Activated CD4-positive, alpha-beta T cell treated with anti-CD3 and anti-CD28 coated beads, Interleukin-10, Interleukin-2, amounts not matched to agents 100 ng/mL and 50 ng/mL, durations not matched to agents 16 hours and 8 hours (primary cell): ENCODE results near the gene IL15.
A peak's percentile ranks its signal among the peaks of the same experiment; 100 is the strongest.
"Not testable (repeated sequence)": the region's sequence is repeated elsewhere in the genome, so short reads cannot be mapped to it uniquely, and the experiment has no call there.

Experiments
- DNase-seq: peaks from one replicate; pipeline ENCODE4 v3.0.0-alpha.2; 2020

IL15 gene

GRCh38 chr4:141652161-141652778 is 15.9 kb downstream of the IL15 start:
- no peak for DNase-seq

DNA sequence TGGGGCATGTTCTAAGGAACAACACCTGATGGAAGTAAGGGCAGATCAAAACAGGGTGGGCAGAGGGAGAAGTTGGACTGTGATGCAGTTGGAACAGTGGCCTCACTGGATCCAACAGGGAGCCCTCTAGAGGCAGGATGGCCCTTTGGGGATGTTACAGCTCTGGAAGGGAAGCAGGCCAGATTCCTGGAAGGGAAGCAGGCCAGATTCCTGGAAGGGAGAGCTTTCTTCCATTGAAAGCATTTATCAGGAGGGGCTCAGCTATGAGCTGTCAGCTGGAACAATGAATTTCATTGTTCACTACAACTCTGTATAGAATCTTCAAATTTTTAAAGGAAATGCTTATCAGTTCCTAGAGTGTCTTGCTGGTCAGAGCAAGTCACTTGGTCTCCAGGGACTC is 17.7 kb downstream of the IL15 start:
- DNase-seq, result no peak

DNA sequence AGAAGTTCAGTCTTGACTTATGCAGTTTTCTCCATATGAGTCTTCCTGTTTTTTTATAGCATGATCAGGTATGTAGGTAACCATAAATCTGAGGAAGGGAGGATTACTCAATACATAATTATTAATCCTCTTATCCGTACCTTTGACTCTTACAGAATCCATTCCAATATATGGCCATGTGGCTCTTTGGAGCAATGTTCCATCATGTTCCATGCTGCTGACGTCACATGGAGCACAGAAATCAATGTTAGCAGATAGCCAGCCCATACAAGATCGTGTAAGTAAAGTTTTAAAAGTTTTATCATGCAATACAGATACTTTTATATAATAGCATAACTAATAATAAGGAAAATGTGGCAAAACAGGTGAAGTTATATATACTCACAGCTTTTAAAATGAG is 19.6 kb downstream of the IL15 start:
- no peak for DNase-seq

DNA sequence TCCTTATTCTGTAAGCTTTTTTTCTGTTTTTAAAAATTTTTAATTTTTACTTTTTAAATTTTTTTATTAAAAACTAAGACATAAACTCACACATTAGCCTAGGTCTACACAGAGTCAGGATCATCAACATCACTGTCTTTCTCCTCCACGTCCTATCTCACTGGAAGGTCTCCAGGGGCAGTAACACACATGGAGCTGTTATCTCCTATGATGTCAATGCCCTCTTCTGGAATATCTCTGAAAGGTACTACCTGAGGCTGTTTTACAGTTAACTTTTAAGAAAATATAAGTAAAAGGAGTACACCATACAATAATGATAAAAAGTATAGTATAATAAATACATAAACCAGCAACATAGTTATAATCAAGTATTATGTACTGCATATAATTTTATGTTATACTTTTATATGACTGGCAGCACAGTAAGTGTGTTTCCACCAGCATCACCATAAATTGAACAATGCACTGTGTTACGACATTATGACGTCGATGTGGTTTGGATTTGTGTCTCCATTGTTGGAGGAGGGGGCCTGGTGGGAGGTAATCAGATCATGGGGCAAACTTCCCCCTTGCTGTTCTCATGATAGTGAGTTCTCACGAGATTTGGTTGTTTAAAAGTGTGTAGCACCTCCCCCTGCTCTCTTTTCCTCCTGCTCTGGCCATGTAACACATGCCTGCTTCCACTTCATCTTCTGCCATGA is 21.3 kb downstream of the IL15 start:
- no peak for DNase-seq

DNA sequence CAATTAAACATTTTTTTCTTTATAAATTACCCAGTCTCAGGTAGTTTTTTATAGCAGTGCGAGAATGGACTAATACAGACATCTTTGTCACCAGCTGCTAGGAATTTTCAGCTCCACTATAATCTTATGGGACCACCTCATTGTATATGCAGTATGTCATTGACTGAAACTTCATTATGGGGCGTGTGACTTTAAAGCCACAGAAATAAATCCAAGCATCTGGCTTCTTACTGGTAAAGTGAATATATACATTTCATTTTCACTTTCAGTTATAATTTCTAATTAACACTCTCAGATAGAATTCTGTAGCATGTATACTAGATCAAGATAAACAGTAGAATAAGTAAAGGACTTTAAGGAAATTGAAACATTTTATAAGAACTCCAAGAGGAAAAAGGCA is 21.9 kb downstream of the IL15 start:
- DNase-seq, result no peak

DNA sequence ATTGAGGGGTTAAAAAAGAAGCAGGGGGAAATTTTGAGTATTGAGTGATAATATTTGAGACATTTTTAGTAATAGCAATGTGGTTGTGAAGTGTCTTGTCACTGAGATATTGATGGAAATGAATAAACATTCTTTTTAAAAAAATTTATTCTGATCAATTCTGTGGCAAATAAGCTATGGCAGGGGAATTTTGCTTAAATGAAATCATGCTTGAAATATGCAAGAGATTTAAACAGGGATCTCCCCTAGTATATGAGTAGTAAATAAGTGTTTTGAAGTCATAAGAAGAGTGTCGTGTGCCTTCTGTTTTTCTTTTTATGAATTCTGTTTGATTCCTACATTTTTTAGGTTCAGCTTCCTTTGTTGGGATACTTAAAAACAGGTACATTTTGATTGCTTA is 23.2 kb downstream of the IL15 start:
- DNase-seq, result no peak

- DNase-seq, result no peak
Observed at GRCh38 chr4:141660880-141661279, 24.5 kb downstream of the IL15 start.

GRCh38 chr4:141668200-141668910 is 32.0 kb downstream of the IL15 start:
- DNase-seq, result no peak

DNA sequence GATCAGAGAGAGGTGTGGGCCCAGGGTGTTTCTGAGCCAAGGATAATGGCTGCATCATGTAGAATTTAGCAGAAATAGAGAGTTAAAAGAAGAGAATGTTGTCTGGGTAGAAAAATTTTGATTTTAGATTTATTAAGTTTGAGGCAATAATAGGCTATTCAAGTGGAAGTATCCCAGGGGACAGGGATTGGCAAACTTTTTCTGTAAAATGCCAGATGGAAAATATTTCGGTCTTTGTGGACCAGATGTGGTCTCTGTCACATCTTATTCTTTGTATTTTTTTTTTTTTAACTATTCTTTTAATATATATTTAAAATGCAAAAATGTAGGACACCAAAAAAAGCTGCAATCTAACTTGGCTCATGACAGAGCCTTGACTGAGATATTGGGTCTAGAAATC is 33.1 kb downstream of the IL15 start:
- no peak for DNase-seq

GRCh38 chr4:141675384-141675783 is 39.0 kb downstream of the IL15 start:
- DNase-seq, result no peak

GRCh38 chr4:141676087-141676670 is 39.8 kb downstream of the IL15 start:
- no peak for DNase-seq

- no peak for DNase-seq
Observed at GRCh38 chr4:141680060-141680459, 43.7 kb downstream of the IL15 start.

DNA sequence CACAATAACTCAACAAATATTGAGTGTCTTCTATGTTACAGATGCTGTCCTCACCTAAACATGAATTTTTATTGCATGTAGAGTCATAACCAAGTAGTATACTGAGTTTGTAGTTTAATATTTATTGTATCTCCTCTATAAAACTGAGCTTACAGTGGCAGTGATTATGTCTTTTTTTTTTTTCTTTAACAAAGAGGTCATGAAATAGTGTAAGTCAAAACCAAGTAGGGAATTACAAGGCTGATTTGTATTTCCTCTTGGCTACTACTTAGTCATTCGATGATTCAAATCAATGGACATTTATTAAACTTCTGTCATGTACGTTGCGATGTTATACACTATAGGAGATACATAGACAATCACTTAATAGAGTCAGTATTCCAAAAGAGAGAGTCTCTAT is 48.4 kb downstream of the IL15 start:
- no peak for DNase-seq

- DNase-seq, result peak; percentile 9
Observed at GRCh38 chr4:141686146-141686775, 49.9 kb downstream of the IL15 start.

DNA sequence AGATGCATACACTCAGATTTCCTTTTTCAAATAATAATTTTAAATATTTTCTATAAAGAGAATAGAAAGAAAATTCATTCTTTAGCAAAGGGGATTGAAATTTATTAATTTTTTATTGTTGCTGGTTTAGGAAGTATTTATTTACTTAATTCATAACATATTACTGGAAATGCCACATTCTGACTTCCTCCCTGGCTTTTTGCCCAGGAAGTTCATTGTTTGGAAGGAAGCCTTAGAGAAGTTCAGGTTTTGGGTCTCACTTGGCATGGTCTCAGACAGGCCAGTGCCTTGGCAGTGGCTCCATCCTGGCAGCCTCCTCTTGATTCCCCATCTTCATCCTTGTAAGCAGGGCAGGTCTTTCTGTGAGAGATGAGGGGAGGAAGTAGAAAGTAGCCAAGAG is 50.5 kb downstream of the IL15 start:
- DNase-seq, result no peak

DNA sequence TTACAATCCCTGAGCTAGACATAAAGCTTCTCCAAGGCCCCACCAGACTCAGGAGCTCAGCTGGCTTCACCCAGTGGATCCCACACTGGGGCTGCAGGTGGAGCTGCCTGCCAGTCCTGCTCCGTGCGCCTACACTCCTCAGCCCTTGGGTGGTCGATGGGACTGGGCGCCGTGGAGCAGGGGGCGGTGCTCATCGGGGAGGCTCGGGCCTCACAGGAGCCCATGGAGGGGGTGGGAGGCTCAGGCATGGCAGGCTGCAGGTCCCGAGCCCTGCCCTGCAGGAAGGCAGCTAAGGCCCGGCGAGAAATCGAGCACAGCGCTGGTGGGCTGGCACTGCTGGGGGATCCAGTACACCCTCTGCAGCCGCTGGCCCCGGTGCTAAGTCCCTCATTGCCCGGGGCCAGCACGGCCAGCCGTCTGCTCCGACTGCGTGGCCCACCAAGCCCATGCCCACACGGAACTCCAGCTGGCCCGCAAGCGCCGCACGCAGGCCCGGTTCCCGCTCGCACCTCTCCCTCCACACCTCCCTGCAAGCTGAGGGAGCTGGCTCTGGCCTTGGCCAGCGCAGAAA is 53.4 kb downstream of the IL15 start:
- not testable (repeated sequence) for DNase-seq

DNA sequence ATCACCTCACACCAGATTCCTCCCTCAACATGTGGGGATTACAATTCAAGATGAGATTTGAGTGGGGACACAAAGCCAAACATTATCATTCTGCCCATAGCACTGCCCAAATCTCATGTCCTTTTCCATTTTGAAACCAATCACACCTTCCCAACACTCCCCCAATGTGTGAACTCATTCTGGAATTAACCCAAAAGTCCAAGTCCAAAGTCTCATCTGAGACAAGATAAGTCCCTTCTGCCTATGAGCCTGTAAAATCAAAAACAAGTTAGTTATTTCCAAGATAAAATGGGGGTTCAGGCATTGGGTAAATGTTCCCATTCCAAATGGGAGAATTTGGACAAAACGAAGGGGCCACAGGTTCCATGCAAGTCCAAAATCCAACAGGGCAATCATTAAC is 54.9 kb downstream of the IL15 start:
- DNase-seq, result not testable (repeated sequence)

GRCh38 chr4:141692081-141692480 is 55.7 kb downstream of the IL15 start:
- DNase-seq, result no peak

DNA sequence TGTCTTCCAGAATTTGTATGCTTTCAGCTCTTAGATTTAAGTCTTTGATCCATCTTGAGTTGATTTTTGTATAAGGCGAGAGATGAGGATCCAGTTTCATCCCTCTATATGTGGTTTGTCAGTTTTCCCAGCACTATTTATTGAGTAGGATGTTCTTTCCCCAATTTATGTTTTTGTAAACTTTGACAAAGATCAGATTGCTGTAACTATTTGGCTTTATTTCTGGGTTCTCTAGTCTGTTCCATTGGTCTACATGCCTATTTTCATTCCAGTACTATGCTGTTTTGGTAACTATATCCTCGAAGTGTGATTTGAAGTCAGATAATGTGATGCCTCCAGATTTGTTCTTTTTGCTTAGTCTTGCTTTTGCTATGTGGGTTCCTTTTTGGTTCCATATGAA is 60.7 kb downstream of the IL15 start:
- DNase-seq, result no peak

- no peak for DNase-seq
Observed at GRCh38 chr4:141702472-141703182, 66.2 kb downstream of the IL15 start.

DNA sequence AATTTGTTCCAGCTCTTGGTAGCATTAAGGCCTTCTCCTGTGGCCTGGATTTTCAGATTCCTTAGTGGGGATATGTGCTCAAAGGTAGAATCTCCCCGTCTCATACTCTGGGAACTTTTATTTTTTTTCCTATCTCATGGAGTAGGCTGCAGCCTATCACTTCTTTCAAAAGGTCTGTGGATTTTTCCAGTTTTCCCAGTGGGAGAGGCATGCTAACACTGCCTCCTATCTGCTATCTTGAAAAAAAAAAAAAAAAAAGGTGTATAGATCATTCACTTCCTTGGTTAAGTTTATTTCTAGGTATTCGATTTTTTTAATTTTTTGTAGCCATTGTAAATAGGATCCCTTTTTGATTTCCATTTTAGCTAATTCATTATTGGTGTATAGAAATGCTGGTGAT is 67.1 kb downstream of the IL15 start:
- DNase-seq, result no peak

GRCh38 chr4:141705048-141705746 is 68.8 kb downstream of the IL15 start:
- DNase-seq, result peak; percentile 7
